GM21360 (cell line): Measurements from ENCODE around the gene FOXO6.

ENCODE experiments used
- ATAC-seq: cut with Tn5 transposase; IDR thresholded peaks from one replicate; pipeline ENCODE4 v1.9.1; 2021; ENCODE audit warnings: mild to moderate bottlenecking, moderate library complexity; ENCODE audit not compliant: unreplicated experiment

The FOXO6 gene

DNA sequence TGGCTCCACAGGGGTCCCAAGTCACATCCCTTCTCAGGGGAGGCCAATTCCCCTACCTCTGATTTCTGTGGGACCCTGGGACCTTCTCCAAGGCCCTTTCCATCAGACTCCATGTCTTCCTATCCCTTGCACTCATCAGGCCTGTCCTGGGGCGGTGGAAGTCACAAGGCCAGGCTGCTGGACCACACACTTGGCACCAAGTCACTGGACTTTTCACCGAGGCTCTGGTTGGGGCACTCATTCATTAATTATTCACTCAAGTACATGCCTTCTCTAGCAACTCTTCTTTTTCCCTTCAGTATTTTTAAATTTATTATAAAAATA lies 11.2 kb upstream of the FOXO6 start:
- ATAC-seq, result no peak

DNA sequence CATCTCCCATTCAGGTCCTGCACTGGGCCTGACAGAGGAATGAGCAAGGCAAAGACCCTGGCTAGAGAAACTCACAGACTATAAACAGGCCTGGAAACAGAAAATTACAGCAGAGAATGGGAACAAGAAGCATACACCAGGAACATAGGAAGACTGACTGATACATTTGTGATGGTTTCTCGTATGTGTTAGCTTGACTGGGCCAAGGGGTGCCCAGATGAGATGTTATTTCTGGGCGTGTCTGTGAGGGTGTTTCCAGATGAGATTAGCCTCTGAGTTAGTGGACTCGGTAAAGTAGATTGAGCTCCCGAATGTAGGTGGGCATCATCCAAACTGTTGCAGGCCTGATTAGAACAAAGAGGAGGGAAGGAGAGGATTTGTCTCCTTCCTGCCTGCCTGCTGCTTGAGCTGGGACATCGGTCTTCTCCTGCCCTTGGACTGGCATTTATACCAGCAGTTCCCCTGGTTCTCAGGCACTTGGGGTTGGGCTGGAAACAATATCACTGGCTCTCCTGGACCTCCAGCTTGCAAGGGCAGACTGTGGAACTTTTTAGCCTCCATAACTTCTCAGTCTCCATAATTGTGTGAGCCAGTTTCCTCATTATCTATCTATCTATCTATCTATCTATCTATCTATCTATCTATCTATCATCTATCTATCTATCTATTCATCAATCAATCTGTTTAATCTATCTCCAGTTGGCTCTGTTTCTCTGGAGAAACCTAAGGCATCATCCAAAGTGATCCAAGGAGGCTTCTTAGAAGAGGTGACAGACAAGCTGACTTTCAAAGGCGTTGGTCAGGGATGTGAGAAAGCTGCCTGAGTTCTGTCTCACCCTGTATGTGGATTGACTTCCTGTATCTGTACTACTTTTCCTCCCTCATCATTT lies 9.7 kb upstream of the FOXO6 start:
- ATAC-seq, result no peak

DNA sequence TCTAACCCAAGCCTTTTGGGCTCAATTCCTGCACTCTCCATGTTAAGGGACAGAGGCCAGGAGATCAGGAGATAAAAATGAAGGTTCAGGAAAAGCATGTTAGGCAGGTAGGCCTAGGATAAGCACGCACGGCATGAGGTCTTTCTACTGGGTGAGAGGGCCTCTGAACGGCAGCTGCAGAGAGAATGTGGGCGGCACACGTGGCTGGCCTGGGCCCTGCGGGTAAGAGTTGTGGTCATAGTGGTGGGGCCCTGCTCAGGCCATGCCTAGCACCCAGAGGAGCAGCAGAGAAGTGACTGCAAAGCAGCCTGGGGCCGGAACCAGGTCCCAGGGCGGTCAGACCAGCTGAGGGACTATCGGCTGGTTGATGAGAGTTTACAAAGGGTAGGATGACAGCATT lies 7.5 kb upstream of the FOXO6 start:
- ATAC-seq, result no peak

GRCh38 chr1:41354956-41355355 lies 6.3 kb upstream of the FOXO6 start:
- ATAC-seq, result no peak

DNA sequence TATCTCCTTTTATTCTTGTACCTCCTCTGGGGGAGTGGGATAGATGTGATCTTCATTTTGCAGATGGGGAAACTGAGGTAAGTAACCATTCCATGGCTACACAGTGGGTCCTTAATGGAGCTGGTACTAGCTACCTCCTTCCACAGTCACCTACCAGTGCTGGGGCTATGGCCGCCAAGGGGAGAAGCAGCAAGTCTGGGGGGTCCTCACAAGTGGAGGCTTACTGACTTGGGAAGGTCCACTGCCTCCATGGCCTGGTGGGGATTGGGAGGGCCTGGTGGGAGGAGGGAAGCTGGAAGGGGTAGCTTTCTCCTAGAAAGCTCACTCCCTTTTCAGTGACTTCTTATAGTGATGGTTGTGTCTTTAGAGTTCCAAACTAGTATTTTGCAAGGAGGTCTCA lies 5.9 kb upstream of the FOXO6 start:
- no peak for ATAC-seq

DNA sequence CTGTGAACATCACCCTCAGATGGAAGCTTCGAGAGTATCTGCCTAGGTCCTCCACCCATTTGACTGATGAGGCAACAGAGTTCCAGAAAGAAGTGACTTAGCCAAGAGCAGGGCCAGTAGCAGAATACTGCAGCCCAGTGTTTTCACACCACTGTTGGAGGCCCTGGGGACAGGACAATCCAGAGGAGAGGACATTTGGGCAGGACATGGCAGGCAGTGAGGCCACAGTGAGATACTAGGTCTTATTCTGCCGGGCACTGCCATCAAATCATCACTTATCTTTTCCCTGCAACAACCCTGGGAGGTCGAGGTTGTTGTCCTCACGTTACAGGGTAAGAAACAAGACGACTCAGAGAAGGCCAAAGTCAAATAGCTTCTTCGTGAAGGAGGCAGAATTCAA lies 5.5 kb upstream of the FOXO6 start:
- no peak for ATAC-seq

DNA sequence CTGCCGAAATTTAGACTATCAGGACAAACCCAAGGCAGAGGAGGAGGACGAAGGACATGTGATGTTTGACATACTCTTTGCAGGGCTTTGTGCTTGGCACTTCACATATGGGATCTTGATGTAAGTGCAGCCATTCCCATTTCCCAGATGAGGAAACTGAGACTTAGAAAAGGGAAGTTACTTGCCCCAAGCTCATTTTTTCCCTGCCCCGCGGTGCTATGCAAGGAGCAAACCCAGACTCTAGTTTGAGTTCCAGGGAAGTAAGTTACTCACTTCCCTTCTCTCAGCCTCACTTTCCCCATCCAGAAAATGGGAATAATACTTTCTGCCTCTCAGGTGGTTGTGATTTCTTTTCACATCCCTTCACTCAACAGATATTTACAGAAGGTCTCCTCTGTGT lies 4.5 kb upstream of the FOXO6 start:
- no peak for ATAC-seq

- no peak for ATAC-seq
These were observed 3.7 kb upstream of the FOXO6 start for GRCh38 chr1:41357451-41358101.

- ATAC-seq, result no peak
These were observed 2.9 kb upstream of the FOXO6 start for GRCh38 chr1:41358131-41359021.

GRCh38 chr1:41359211-41360073 lies 1.8 kb upstream of the FOXO6 start:
- no peak for ATAC-seq

GRCh38 chr1:41360074-41360785 lies 1.0 kb upstream of the FOXO6 start:
- no peak for ATAC-seq

- ATAC-seq, result peak; percentile 20
These were observed 492 bp downstream of the FOXO6 start for GRCh38 chr1:41361495-41362356.

DNA sequence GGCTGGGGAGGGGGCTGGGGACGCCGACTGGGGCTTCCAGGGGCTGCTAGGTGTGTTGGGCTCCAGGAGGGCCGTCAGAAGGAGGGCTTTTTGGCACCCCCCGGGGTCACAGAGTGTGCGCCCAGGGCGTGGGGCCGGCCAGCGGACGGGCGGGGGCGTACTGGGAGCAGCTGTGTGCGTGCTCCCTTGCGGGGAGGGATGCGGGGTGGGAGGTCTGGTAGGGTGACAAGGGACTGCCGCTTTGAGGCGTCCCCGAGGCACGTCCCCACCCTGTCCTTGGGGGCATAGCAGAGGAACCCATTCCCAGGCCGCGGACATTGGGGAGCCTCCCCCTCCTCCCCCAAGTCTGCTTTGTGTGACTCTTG lies 1.1 kb downstream of the FOXO6 start:
- no peak for ATAC-seq

DNA sequence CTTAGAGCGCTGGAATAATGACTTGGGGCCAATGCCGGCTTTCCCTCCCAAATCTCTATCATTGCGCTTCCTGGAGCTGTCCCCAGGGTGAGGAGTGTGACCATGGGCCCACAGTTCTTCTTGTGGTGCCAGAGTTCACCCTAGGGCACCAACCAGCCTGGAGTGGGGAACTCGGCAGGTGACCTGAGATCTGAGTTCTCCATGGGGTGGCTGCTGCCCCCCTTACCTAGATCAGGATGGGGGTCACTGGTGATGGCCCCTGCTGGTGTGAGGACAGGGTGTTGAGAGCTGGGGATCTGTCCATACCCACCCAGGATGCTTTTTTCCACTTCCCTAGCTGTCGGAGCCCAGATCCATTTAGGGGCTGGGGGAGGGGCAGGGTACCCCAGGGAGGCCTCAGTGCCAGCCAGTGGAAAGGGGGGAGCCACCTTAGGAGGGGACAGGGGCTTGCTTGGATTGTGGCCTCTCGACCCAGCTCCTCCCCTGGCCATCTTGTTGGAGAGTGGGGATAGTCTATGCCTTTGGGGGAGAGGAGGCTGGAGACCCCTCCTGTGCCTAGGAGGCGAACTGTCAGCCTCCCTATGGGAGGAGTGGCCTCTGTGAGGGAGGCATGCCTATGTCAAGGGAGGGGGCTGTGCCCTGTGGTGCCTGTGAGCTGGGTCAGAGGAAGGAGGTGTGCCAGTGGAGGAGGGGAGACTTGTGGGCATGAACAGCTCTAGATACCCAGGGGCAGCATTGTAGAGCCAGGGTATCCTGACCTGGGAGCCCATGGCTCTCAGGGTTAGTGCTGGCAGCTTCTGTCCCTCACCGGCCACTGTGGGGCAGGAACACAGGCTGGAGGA lies 1.7 kb downstream of the FOXO6 start:
- no peak for ATAC-seq

DNA sequence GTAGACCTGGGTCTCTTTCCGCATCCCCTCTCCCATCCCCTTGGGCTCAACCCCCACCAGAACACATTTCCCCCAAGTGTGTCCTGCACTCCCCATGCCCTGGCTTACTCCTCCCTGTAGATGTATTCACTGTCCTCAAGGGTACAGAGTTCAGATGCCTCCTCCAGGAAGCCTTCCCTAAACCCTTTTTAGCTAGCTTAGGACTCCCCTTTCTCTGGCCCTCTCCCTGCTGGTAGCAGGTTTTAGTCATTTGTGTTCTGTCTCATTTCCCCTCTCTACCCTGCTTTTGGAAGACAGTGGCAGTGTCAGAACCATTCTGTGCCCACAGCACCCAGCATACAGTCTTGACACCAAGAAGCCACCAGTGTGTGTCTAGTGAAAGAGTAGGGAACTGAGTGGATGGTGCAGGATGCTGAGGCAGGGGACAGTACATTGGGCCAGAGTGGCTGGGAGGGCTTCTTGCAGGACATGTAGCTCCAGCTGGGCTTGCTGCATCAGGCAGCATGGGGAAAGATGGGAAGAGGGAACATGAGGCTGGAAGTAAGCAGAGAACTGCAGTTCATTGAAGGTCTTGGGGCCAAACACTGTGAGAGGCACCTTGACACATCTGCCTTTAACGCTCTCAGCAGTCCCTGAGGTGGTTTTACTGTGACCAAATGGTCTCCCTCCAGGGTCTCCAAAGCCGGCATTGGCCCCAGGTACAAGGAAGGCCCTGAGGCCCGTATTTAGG lies 2.5 kb downstream of the FOXO6 start:
- ATAC-seq, result no peak

DNA sequence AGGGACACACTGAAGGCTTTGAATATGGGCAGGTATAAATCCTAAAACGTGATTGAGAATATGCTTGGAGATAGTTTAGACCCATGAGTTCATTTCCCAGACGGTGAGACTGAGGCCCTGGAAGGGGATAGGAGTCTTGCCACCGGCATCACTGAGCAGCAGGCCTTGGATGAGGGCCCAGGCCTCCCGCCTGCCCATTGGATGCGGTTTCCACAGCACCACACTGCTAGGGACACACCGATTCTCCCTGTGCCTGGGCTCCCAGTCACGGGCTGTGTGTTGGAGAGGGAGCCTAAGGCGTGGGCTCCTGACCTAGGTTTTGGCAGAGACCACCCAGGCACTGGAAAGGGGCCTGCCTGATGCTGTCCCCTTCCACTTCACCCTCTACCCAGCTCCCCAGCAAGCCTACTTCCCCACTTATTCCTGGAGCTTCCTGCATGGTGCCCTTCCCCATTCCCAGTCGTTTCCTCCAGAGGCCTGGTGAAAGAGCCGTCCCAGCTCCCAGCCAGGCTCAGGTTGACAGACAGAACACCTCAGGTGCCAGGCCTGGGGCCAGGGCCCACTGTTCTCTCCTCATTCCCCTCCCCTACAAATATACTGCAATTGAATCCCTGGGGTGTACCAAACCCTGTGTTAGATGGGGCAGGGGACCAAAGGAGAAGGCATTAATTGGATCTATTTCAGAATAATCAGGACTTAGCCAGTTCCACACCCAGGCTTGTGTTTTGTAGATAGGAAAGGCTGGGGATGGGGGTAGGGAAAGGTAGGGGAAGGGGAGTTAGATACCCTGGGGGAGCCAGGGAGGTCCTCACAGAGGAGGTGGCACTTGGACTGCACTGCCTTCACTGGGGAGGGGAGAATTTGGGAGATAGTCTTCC lies 3.4 kb downstream of the FOXO6 start:
- ATAC-seq, result no peak

DNA sequence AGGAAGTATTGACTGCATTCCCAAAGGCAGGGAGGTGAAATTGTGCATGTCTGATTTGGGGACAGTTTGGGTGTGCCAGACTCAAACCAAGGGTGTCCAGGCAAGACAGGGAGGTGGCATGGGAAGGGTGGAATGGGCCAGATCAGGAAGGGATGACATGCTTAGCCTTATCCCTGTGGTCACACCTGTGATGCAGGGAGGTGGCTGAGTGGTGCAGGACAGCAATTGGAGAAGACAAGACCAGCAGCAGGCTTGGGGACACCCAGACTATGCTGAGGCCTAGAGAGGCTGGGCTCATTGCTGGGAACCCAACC lies 4.0 kb downstream of the FOXO6 start:
- ATAC-seq, result no peak
